HepG2 (cell line): ENCODE data around the gene BZW1. TPM values are rescaled to one million over a fixed set of nuclear protein-coding genes. Genes with fewer than 3 reads are reported as not detected.

Source experiments
- FOXK1 ChIP-seq: sonication (generic); formaldehyde crosslinking; IDR thresholded peaks from 2 replicates; pipeline ENCODE4 v1.4.0; 2020; ENCODE audit warnings: low read depth, missing genetic modification reagents, borderline replicate concordance
- HNRNPK ChIP-seq: fragments of 200-400 bp; formaldehyde crosslinking; IDR thresholded peaks from 2 replicates; pipeline ENCODE4 v1.6.1; 2018; ENCODE audit warnings: low read length, low read depth, moderate library complexity, mild to moderate bottlenecking; ENCODE audit not compliant: poor library complexity, severe bottlenecking
- KLF16 ChIP-seq, 2 experiments: sonication (generic) in 1 of 2; formaldehyde crosslinking in 1 of 2; IDR thresholded peaks; 2 replicates each; pipeline versions ENCODE4 v1.6.1 to v1.8.0; 2016 to 2023; ENCODE audit warnings: missing genetic modification reagents in 2 of 2, missing compliant biosample characterization in 1 of 2
- NFRKB ChIP-seq: fragments of 450-650 bp; IDR thresholded peaks from 2 replicates; pipeline ENCODE4 v1.6.1; 2017
- PHF21A ChIP-seq: sonication (generic); formaldehyde crosslinking; IDR thresholded peaks from 2 replicates; pipeline ENCODE4 v1.5.0; 2020; ENCODE audit warnings: mild to moderate bottlenecking, missing genetic modification reagents
- PHF5A ChIP-seq: IDR thresholded peaks from one replicate; pipeline ENCODE4 v1.6.1; 2018; ENCODE audit warnings: low read depth, missing genetic modification reagents; ENCODE audit not compliant: unreplicated experiment
- POLR2AphosphoS2 ChIP-seq: IDR thresholded peaks from 2 replicates; pipeline ENCODE4 v1.6.1; 2011; ENCODE audit warnings: low read depth, low read length, improper control_type of control experiment
- RAD21 ChIP-seq: fragments of 450-650 bp; formaldehyde crosslinking; IDR thresholded peaks from 2 replicates; pipeline ENCODE4 v1.5.0; 2020; ENCODE audit warnings: mild to moderate bottlenecking
- RCOR2 ChIP-seq: IDR thresholded peaks from 2 replicates; pipeline ENCODE4 v1.6.1; 2016; ENCODE audit warnings: missing biosample characterization, missing genetic modification reagents
- REPIN1 ChIP-seq: sonication (generic); formaldehyde crosslinking; IDR thresholded peaks from 2 replicates; pipeline ENCODE4 v1.8.0; 2022; ENCODE audit warnings: missing genetic modification reagents, low read depth, mild to moderate bottlenecking, borderline replicate concordance
- RFX5 ChIP-seq: IDR thresholded peaks from 2 replicates; pipeline ENCODE4 v1.6.1; 2011; ENCODE audit warnings: low read depth, low read length, improper control_type of control experiment
- TRIM22 ChIP-seq: fragments of 450-650 bp; IDR thresholded peaks from 2 replicates; pipeline ENCODE4 v1.6.1; 2017
- ZBTB25 ChIP-seq: IDR thresholded peaks from 2 replicates; pipeline ENCODE4 v1.6.1; 2018; ENCODE audit warnings: missing genetic modification reagents
- ZNF263 ChIP-seq: sonication (generic); formaldehyde crosslinking; IDR thresholded peaks from 2 replicates; pipeline ENCODE4 v1.4.0; 2020; ENCODE audit warnings: missing genetic modification reagents
- ZNF441 ChIP-seq: sonication (generic); formaldehyde crosslinking; IDR thresholded peaks from 2 replicates; pipeline ENCODE4 v1.7.0; 2021; ENCODE audit warnings: missing genetic modification reagents, borderline replicate concordance
- ZNF674 ChIP-seq: sonication (generic); formaldehyde crosslinking; IDR thresholded peaks from 2 replicates; pipeline ENCODE4 v1.5.0; 2020; ENCODE audit warnings: low read depth, mild to moderate bottlenecking, missing genetic modification reagents
- polyA plus RNA-seq, 8 experiments: library from polyadenylated mRNA; depleted of rRNA in 3 of 8; stranded (reverse) in 7 of 8; unstranded in 1 of 8; fragments of >200 nt; fragmentation: Illumina TruSeq in 4 of 8; extraction: Trizol in 4 of 8; gene quantifications; 2 replicates each; pipeline versions ENCODE4 v1.2.1 to v1.2.3, GENCODE V29; 2011 to 2016; ENCODE audit warnings: low read depth in 4 of 8, missing spikeins in 1 of 8, mixed read lengths in 1 of 8; ENCODE audit not compliant: insufficient read depth in 1 of 8
- total RNA-seq, 5 experiments: library from RNA; depleted of rRNA; stranded (reverse); fragments of >200 nt; fragmentation: Illumina TruSeq; extraction: Trizol; gene quantifications; 2 replicates each; pipeline ENCODE4 v1.2.3, GENCODE V29; 2016; ENCODE audit warnings: low read depth in 1 of 5
- TF ChIP-seq, protein P1 (sequence below): sonication (generic); formaldehyde crosslinking; conservative IDR thresholded peaks from 2 replicates; pipeline ENCODE4 v1.8.0; 2022; ENCODE audit warnings: low read depth, missing genetic modification reagents
- TF ChIP-seq, protein P2 (sequence below): sonication (generic); formaldehyde crosslinking; IDR thresholded peaks from 2 replicates; pipeline ENCODE4 v1.9.0; 2021; ENCODE audit warnings: missing genetic modification reagents, borderline replicate concordance
- TF ChIP-seq, protein P3 (sequence below): sonication (generic); formaldehyde crosslinking; IDR thresholded peaks from 2 replicates; pipeline ENCODE4 v1.4.0; 2020; ENCODE audit warnings: missing genetic modification reagents

Gene BZW1
- total and polyA plus RNA-seq, 2 of the 13 experiments (the other 11 are each of a cell fraction or from before 2014, with no cell fraction given), result 106 to 384 TPM

DNA sequence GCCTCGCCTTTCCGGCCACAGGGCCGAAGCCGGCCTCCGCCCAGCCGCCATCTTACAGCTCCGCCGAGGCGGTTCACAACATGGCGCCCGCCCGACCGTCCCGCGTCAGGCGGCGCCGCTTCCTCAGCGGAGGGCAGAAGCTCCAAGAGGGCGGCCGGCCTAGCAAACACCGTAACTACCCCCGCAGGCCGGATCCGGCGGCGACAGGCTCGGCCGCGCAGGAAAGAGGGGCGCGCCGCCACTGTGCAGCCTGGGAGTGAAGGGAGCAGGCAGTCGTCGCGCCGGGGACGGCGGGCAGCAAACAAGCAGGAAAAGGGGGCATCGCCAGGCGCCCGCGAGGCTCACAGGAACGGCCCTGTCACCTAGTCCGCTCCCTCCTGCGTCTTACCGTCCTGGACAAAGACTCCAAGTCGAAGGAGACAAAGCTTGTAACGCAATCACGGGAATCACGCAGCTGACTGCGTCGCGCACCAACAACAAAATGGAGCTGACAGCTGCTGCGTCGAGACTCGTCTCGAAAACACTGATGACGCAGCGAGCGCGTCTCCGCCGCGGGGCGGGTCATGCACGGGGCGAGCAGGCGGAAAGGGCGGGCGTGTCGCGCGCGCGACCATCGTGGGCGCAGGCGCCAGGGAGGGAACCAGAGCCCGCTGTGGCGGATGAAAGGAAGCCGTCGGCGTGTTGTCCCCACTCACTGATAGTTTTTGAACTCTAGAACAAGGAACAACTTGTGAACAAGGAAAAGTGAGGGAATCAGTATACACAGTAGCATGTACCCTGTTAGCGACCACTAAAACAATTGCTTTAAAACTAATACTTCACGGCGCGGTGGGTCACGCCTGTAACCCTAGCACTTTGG is 52.7 kb downstream of the BZW1 start, which contains the start of gene CLK1 (continued):
- TF ChIP-seq, protein P1, sequence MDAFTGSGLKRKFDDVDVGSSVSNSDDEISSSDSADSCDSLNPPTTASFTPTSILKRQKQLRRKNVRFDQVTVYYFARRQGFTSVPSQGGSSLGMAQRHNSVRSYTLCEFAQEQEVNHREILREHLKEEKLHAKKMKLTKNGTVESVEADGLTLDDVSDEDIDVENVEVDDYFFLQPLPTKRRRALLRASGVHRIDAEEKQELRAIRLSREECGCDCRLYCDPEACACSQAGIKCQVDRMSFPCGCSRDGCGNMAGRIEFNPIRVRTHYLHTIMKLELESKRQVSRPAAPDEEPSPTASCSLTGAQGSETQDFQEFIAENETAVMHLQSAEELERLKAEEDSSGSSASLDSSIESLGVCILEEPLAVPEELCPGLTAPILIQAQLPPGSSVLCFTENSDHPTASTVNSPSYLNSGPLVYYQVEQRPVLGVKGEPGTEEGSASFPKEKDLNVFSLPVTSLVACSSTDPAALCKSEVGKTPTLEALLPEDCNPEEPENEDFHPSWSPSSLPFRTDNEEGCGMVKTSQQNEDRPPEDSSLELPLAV (CRISPR knock-in tag), result peak; percentile 88; the same call in 1 of the 2 replicates
- no peak; the same call in none of the 2 replicates for TF ChIP-seq ZNF441 (CRISPR knock-in tag)
- peak; percentile 61; the same call in 1 of the 2 replicates for TF ChIP-seq RCOR2
- TF ChIP-seq, protein P2, sequence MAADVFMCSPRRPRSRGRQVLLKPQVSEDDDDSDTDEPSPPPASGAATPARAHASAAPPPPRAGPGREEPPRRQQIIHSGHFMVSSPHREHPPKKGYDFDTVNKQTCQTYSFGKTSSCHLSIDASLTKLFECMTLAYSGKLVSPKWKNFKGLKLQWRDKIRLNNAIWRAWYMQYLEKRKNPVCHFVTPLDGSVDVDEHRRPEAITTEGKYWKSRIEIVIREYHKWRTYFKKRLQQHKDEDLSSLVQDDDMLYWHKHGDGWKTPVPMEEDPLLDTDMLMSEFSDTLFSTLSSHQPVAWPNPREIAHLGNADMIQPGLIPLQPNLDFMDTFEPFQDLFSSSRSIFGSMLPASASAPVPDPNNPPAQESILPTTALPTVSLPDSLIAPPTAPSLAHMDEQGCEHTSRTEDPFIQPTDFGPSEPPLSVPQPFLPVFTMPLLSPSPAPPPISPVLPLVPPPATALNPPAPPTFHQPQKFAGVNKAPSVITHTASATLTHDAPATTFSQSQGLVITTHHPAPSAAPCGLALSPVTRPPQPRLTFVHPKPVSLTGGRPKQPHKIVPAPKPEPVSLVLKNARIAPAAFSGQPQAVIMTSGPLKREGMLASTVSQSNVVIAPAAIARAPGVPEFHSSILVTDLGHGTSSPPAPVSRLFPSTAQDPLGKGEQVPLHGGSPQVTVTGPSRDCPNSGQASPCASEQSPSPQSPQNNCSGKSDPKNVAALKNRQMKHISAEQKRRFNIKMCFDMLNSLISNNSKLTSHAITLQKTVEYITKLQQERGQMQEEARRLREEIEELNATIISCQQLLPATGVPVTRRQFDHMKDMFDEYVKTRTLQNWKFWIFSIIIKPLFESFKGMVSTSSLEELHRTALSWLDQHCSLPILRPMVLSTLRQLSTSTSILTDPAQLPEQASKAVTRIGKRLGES, result peak; percentile 83
- peak; percentile 83 for TF ChIP-seq PHF5A (CRISPR knock-in tag)
- no peak for TF ChIP-seq PHF21A (CRISPR knock-in tag)
- peak; percentile 54 for TF ChIP-seq RAD21 (CRISPR knock-in tag)
- TF ChIP-seq KLF16 (CRISPR knock-in tag; IDR thresholded peaks at IDR 0.05), result peak; percentile 64 to 97; a peak in 2 of 4 replicates
- peak; percentile 74; the same call in 1 of the 2 replicates for TF ChIP-seq ZNF263 (CRISPR knock-in tag)
- no peak for TF ChIP-seq TRIM22
- no peak for TF ChIP-seq ZNF674 (CRISPR knock-in tag)
- peak; percentile 68; the same call in 1 of the 2 replicates for TF ChIP-seq RFX5
- TF ChIP-seq, protein P3, sequence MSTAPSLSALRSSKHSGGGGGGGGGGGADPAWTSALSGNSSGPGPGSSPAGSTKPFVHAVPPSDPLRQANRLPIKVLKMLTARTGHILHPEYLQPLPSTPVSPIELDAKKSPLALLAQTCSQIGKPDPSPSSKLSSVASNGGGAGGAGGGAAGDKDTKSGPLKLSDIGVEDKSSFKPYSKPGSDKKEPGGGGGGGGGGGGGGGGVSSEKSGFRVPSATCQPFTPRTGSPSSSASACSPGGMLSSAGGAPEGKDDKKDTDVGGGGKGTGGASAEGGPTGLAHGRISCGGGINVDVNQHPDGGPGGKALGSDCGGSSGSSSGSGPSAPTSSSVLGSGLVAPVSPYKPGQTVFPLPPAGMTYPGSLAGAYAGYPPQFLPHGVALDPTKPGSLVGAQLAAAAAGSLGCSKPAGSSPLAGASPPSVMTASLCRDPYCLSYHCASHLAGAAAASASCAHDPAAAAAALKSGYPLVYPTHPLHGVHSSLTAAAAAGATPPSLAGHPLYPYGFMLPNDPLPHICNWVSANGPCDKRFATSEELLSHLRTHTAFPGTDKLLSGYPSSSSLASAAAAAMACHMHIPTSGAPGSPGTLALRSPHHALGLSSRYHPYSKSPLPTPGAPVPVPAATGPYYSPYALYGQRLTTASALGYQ (CRISPR knock-in tag), result peak; percentile 91; the same call in 1 of the 2 replicates
- TF ChIP-seq POLR2AphosphoS2, result peak; percentile 99
- peak; percentile 95 for TF ChIP-seq FOXK1 (CRISPR knock-in tag)
- TF ChIP-seq HNRNPK, result peak; percentile 80
- TF ChIP-seq REPIN1, result peak; percentile 99
- TF ChIP-seq NFRKB, result peak; percentile 78
- TF ChIP-seq ZBTB25 (CRISPR knock-in tag), result peak; percentile 69
